Psoas muscle (tissue), 8 donors: ENCODE data around the gene HEXD. TPM values are rescaled to one million over a fixed set of nuclear protein-coding genes. Genes with fewer than 3 reads are reported as not detected.
A peak's percentile ranks its signal among the peaks of the same experiment; 100 is the strongest.

Source experiments
- ATAC-seq, 4 donors: fragments of 200-7000 bp; cut with Tn5 transposase; one replicate each; pipeline ENCODE4 v1.9.1; 2020; ENCODE audit warnings: moderate library complexity in 3 of 4, mild to moderate bottlenecking in 2 of 4
- DNase-seq, 2 donors: peaks; one replicate each; pipeline ENCODE4 v3.0.0-alpha.2; 2020
- H3K27ac ChIP-seq: fragments of 200-600 bp; one replicate; pipeline ENCODE4 v1.8.0; 2022
- H3K27me3 ChIP-seq, 3 donors: fragments of 200-600 bp in 1 of 3; one replicate each; pipeline versions ENCODE4 v1.6.1 to v1.8.0; 2013 to 2022; ENCODE audit warnings: low read length in 2 of 3, mild to moderate bottlenecking in 2 of 3, moderate library complexity in 1 of 3; ENCODE audit not compliant: insufficient read depth in 3 of 3
- H3K36me3 ChIP-seq, 2 donors: fragments of 200-600 bp in 1 of 2; one replicate each; pipeline versions ENCODE4 v1.6.1 to v1.8.0; 2013 to 2022; ENCODE audit warnings: low read depth in 1 of 2, mild to moderate bottlenecking in 1 of 2, moderate library complexity in 1 of 2; ENCODE audit not compliant: insufficient read depth in 1 of 2
- H3K4me1 ChIP-seq: fragments of 200-600 bp; one replicate; pipeline ENCODE4 v1.8.0; 2022
- H3K4me3 ChIP-seq: fragments of 200-600 bp; one replicate; pipeline ENCODE4 v1.8.0; 2022; ENCODE audit warnings: mild to moderate bottlenecking
- H3K9me3 ChIP-seq: fragments of 200-600 bp; one replicate; pipeline ENCODE4 v1.8.0; 2022
- CTCF ChIP-seq: fragments of 200-600 bp; IDR thresholded peaks from one replicate; pipeline ENCODE4 v1.8.0; 2022; ENCODE audit warnings: antibody characterized with exemption
- WGBS, 3 donors: extraction: QIAGEN DNeasy Blood & Tissue Kit; methylation state at CpG; one replicate each; pipeline versions ENCODE4 v1.1.6 to v1.1.7; 2013; 5-methylcytosine and 5-hydroxymethylcytosine counted together
- intact Hi-C, 2 donors: fragments of 100-400 bp; cut with DNase I; formaldehyde crosslinking; loops; one replicate each; pipeline versions ENCODE4 v1.11.0 to v1.14.2; 2022
- polyA plus RNA-seq, 3 donors: library from polyadenylated mRNA; stranded (reverse); fragments of 200-250 nt; gene quantifications; one replicate each; pipeline ENCODE4 v1.2.3, GENCODE V29; 2013
- total RNA-seq, 4 donors: library from RNA; stranded (reverse); fragmentation: NEBNext Ultra II Directional in 2 of 4; extraction: Animal tissue kit (Norgen Biotek cat#: 25700) in 2 of 4; gene quantifications; one replicate each; pipeline versions ENCODE4 v1.2.1 to v1.2.4, GENCODE V29; 2021 to 2023
- donor health status: healthy with polysubstance abuse.
- donor health status: DM: no; HTN: no; CAD: no; lungs with moderate emphysema.
- donor health status: Bipolar disorder and iron deficiency.
- donor health status: healthy.
- donor health status: DM: yes; HTN: yes; CAD: no.
- donor health status: DM: no; HTN: no; CAD: no.
- donor health status: DM: no; HTN: no; CAD: no.
- donor health status: DM: yes; HTN: yes; CAD: no.

The HEXD gene
- total and polyA plus RNA-seq, 7 donors: 17.4 to 29.8 (median 21.3) TPM

- no peak for TF ChIP-seq CTCF
- H3K27ac ChIP-seq: no peak overlapping the region
- ATAC-seq: no peak
- no peak for DNase-seq
- 87 to 94% (median 89%) methylated on average over 26 of the region's 26 CpGs for WGBS, 3 donors
- intact Hi-C loops: no loop called here
- H3K4me3 ChIP-seq: no peak overlapping the region
- H3K4me1 ChIP-seq: no peaks in the 10 kb centered on the region
- H3K27me3 ChIP-seq: no peaks in the 10 kb centered on the region
- peaks cover 0 to 80% of the 10 kb centered on the region in 2 donors for H3K36me3 ChIP-seq
- no peaks in the 10 kb centered on the region for H3K9me3 ChIP-seq
Measured at GRCh38 chr17:82438401-82439193, 20.4 kb downstream of the HEXD start.

- WGBS, 3 donors: 89 to 92% (median 90%) methylated on average over 29 of the region's 29 CpGs
- Histone ChIP-seq H3K36me3 (peaks cover 0 to 78% of the 10 kb centered on the region in 2 donors), H3K9me3 (no peaks in the 10 kb centered on the region)
Measured at GRCh38 chr17:82439194-82439828, 21.2 kb downstream of the HEXD start.

GRCh38 chr17:82439829-82440365 is 21.8 kb downstream of the HEXD start:
- no peak for DNase-seq
- 94 to 96% (median 94%) methylated on average over 34 of the region's 34 CpGs for WGBS, 3 donors
- Histone ChIP-seq H3K36me3 (peaks cover 0 to 80% of the 10 kb centered on the region in 2 donors), H3K4me1 (no peaks in the 10 kb centered on the region), H3K27me3 (no peaks in the 10 kb centered on the region), H3K9me3 (no peaks in the 10 kb centered on the region), H3K27ac (no peak overlapping the region), H3K4me3 (no peak overlapping the region)
- no peak for TF ChIP-seq CTCF
- intact Hi-C loops: no loop called here
- ATAC-seq: no peak

More at GRCh38 chr17:82439194-82439828, 21.2 kb downstream of the HEXD start:
- intact Hi-C loops: no loop called here
- TF ChIP-seq CTCF: no peak
- H3K27ac ChIP-seq: no peak overlapping the region
- DNase-seq (no peak), ATAC-seq (no peak)
- no peak overlapping the region for H3K4me3 ChIP-seq
- H3K4me1 ChIP-seq: no peaks in the 10 kb centered on the region
- no peaks in the 10 kb centered on the region for H3K27me3 ChIP-seq

- DNase-seq: no peak
- Histone ChIP-seq H3K9me3 (no peaks in the 10 kb centered on the region), H3K27ac (peak overlapping the region; percentile 16), H3K36me3 (peaks cover 0 to 75% of the 10 kb centered on the region in 2 donors), H3K27me3 (no peaks in the 10 kb centered on the region), H3K4me1 (peaks cover under 1% of the 10 kb centered on the region), H3K4me3 (no peak overlapping the region)
- intact Hi-C loops: no loop called here
- peak in 1 of 4 donors; percentile 4 for ATAC-seq
- no peak for TF ChIP-seq CTCF
- 61 to 69% (median 68%) methylated on average over 22 of the region's 22 CpGs for WGBS, 3 donors
Measured at GRCh38 chr17:82440469-82440981, 22.4 kb downstream of the HEXD start.
